A673 (cell line): Measurements from ENCODE around the gene NR5A2. TPM values are rescaled to one million over a fixed set of nuclear protein-coding genes. Genes with fewer than 3 reads are reported as not detected.

Experiments used
- BruUV-seq: library from RNA; stranded (reverse); fragments of 400-500 nt; replicated peaks from 2 replicates; lab custom pipeline; 2021; lab: Mats Ljungman, UMichigan
- CTCF ChIA-PET: fragments of 300-600 bp; sonication (Branson Sonifier 250); formaldehyde crosslinking; loops from one replicate; lab custom pipeline; 2022; ENCODE audit warnings: antibody characterized with exemption; lab: Charles Lee
- POLR2A ChIA-PET: fragments of 300-600 bp; sonication (Branson Sonifier 250); formaldehyde crosslinking; loops from one replicate; lab custom pipeline; 2022; ENCODE audit warnings: antibody characterized with exemption; ENCODE audit not compliant: low non-redundant PET; lab: Charles Lee
- DNase-seq: peaks from one replicate; pipeline ENCODE4 v3.0.0-alpha.2; 2015; ENCODE audit warnings: low spot score
- H3K27ac ChIP-seq: fragments of 200-600 bp; sonication (generic); 2 replicates; pipeline ENCODE4 v1.5.1; 2016; ENCODE audit warnings: mixed run types, low read depth, mild to moderate bottlenecking, mixed read lengths, antibody characterized with exemption, low read length; ENCODE audit not compliant: poor library complexity, severe bottlenecking
- H3K27me3 ChIP-seq: fragments of 200-600 bp; sonication (generic); replicated peaks from 2 replicates; pipeline ENCODE4 v1.6.1; 2017; ENCODE audit warnings: mixed run types, low read depth, mild to moderate bottlenecking, mixed read lengths, antibody characterized with exemption, low read length; ENCODE audit not compliant: insufficient read depth, poor library complexity
- H3K36me3 ChIP-seq: fragments of 200-600 bp; sonication (generic); 2 replicates; pipeline ENCODE4 v1.6.1; 2016; ENCODE audit warnings: mixed run types, mild to moderate bottlenecking, mixed read lengths, antibody characterized with exemption, low read length; ENCODE audit not compliant: insufficient read depth, poor library complexity, severe bottlenecking
- H3K4me1 ChIP-seq: fragments of 200-600 bp; sonication (generic); 2 replicates; pipeline ENCODE4 v1.6.1; 2017; ENCODE audit warnings: mixed run types, mild to moderate bottlenecking, mixed read lengths, antibody characterized with exemption, low read length; ENCODE audit not compliant: insufficient read depth, poor library complexity, severe bottlenecking
- H3K4me3 ChIP-seq: fragments of 200-600 bp; sonication (generic); 2 replicates; pipeline ENCODE4 v1.5.1; 2016; ENCODE audit warnings: low read depth, mixed run types, mild to moderate bottlenecking, mixed read lengths, low read length; ENCODE audit not compliant: poor library complexity, severe bottlenecking
- H3K9me3 ChIP-seq: fragments of 200-600 bp; sonication (generic); 2 replicates; pipeline ENCODE4 v1.6.1; 2016; ENCODE audit warnings: mixed run types, low read depth, mild to moderate bottlenecking, mixed read lengths, antibody characterized with exemption, low read length; ENCODE audit not compliant: poor library complexity, severe bottlenecking
- CTCF ChIP-seq: fragments of 300-800, 200-600 bp; sonication (generic); conservative IDR thresholded peaks from 2 replicates; pipeline ENCODE4 v1.5.1; 2017; ENCODE audit warnings: low read depth, mild to moderate bottlenecking, antibody characterized with exemption, low read length, moderate library complexity, mixed read lengths
- EZH2 ChIP-seq: fragments of 200-600 bp; sonication (generic); IDR thresholded peaks from 2 replicates; pipeline ENCODE4 v1.6.1; 2017; ENCODE audit warnings: borderline replicate concordance, low read depth, mild to moderate bottlenecking, mixed read lengths, antibody characterized with exemption, low read length; ENCODE audit not compliant: poor library complexity, severe bottlenecking
- intact Hi-C: fragments of 100-400 bp; cut with micrococcal nuclease; formaldehyde crosslinking; loops from one replicate; pipeline ENCODE4 v1.10.0; 2022; ENCODE audit not compliant: unreplicated experiment
- total RNA-seq: library from RNA; stranded (reverse); gene quantifications from 2 replicates; pipeline ENCODE4 v1.2.3, GENCODE V29; 2021

Gene NR5A2
- total RNA-seq, 1 experiment from 2014 or later = not detected

- no peak overlapping the region for H3K4me3 ChIP-seq
- CTCF ChIA-PET = no interaction called here
- BruUV-seq = no TSS peak
- no peaks in the 10 kb centered on the region for H3K9me3 ChIP-seq
- TF ChIP-seq EZH2 (no peak), CTCF (no peak)
- H3K36me3 ChIP-seq = no peaks in the 10 kb centered on the region
- H3K27me3 ChIP-seq = no peaks in the 10 kb centered on the region
- intact Hi-C loops = no loop called here
- no peaks in the 10 kb centered on the region for H3K4me1 ChIP-seq
- H3K27ac ChIP-seq = no peak overlapping the region
- POLR2A ChIA-PET = no interaction called here
- no peak for DNase-seq
These were observed 138.9 kb downstream of the NR5A2 start for GRCh38 chr1:200166411-200166810.

GRCh38 chr1:200168926-200169325 is 141.4 kb downstream of the NR5A2 start:
- H3K27me3 ChIP-seq = no peaks in the 10 kb centered on the region
- intact Hi-C loops = no loop called here
- H3K36me3 ChIP-seq = no peaks in the 10 kb centered on the region
- no TSS peak for BruUV-seq
- POLR2A ChIA-PET = no interaction called here
- no peak overlapping the region for H3K27ac ChIP-seq
- H3K9me3 ChIP-seq = no peaks in the 10 kb centered on the region
- TF ChIP-seq EZH2 = no peak
- no peak for TF ChIP-seq CTCF
- CTCF ChIA-PET = no interaction called here
- no peak for DNase-seq
- no peaks in the 10 kb centered on the region for H3K4me1 ChIP-seq
- H3K4me3 ChIP-seq = no peak overlapping the region

DNA sequence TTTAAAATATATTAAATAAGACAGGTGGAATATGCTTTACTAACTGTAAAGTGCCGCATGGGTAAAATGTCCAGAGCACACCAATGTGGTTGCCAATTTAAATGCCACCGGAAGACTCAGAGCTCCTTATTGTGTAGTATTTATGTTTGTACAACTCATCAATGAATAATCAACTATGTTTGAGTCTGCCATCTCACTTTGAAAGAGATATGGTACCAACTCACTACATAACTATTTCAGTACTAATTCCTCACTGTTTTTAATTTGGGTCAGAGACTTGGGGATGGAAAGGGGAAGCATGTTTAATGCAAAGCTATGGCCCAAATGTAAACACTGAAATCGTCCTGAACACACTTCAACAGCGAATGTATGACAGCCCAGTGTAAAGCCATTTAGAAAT is 144.8 kb downstream of the NR5A2 start:
- BruUV-seq = no TSS peak
- intact Hi-C loops = no loop called here
- DNase-seq = no peak
- no peak for TF ChIP-seq CTCF
- TF ChIP-seq EZH2 = no peak
- ChIA-PET CTCF (no interaction called here), POLR2A (interaction anchor here (0.7 kb wide), 1 partner anchor 207 kb away, joined by 4 read pairs; no protein-coding TSS in a partner anchor)
- no peaks in the 10 kb centered on the region for H3K4me1 ChIP-seq
- H3K27me3 ChIP-seq = no peaks in the 10 kb centered on the region
- no peaks in the 10 kb centered on the region for H3K9me3 ChIP-seq
- no peak overlapping the region for H3K27ac ChIP-seq
- no peak overlapping the region for H3K4me3 ChIP-seq
- no peaks in the 10 kb centered on the region for H3K36me3 ChIP-seq
